Activated T-cell treated with anti-CD3 and anti-CD28 coated beads, Interleukin-2, amount 50 U/mL, for 72 hours (primary cell): Measurements from ENCODE around the gene AQP2. TPM values are rescaled to one million over a fixed set of nuclear protein-coding genes. Genes with fewer than 3 reads are reported as not detected.
A peak's percentile ranks its signal among the peaks of the same experiment; 100 is the strongest.

Source experiments
- ATAC-seq, 2 donors: fragments of 150-1000 bp; cut with Tn5 transposase; replicated peaks in 1 of 2; 2 replicates each; pipeline ENCODE4 v1.10.0; 2021; ENCODE audit warnings: moderate library complexity in 2 of 2, mild to moderate bottlenecking in 1 of 2
- DNase-seq, 2 donors: peaks; one replicate each; pipeline ENCODE4 v3.0.0; 2021 to 2022; ENCODE audit warnings: mixed read lengths in 1 of 2
- H3K27ac Mint-ChIP-seq: one replicate; pipeline ENCODE4 v1.8.0; 2022; ENCODE audit warnings: mild to moderate bottlenecking, moderate library complexity, mixed read lengths
- H3K27me3 Mint-ChIP-seq: one replicate; pipeline ENCODE4 v1.8.0; 2022; ENCODE audit warnings: low read depth, mixed read lengths
- H3K36me3 Mint-ChIP-seq, 2 donors: one replicate each; pipeline ENCODE4 v1.8.0; 2022; ENCODE audit warnings: mixed read lengths in 2 of 2, mild to moderate bottlenecking in 1 of 2; ENCODE audit not compliant: insufficient read depth in 2 of 2
- H3K4me1 Mint-ChIP-seq: one replicate; pipeline ENCODE4 v1.8.0; 2022; ENCODE audit warnings: low read depth, mixed read lengths
- H3K4me3 Mint-ChIP-seq, 2 donors: one replicate each; pipeline ENCODE4 v1.8.0; 2022; ENCODE audit warnings: mild to moderate bottlenecking in 2 of 2, mixed read lengths in 2 of 2, moderate library complexity in 2 of 2
- H3K9me3 Mint-ChIP-seq, 2 donors: one replicate each; pipeline ENCODE4 v1.8.0; 2022; ENCODE audit warnings: mixed read lengths in 2 of 2
- total RNA-seq, 2 donors: library from RNA; stranded (reverse); gene quantifications; one replicate each; pipeline ENCODE4 v1.2.3, GENCODE V29; 2022

The AQP2 gene
- total RNA-seq, 2 donors from 2014 or later: not detected

- Mint-ChIP-seq H3K4me3 (peak overlapping the region; percentile 76 to 78), H3K27ac (no peak overlapping the region), H3K9me3 (no peaks in the 10 kb centered on the region), H3K36me3 (no peaks in the 10 kb centered on the region), H3K27me3 (peaks cover 40% of the 10 kb centered on the region), H3K4me1 (peaks cover 6% of the 10 kb centered on the region)
- ATAC-seq (peak; percentile 87 to 88), DNase-seq (peak; percentile 93 to 96)
Measured at GRCh38 chr12:49967042-49967776, 16.7 kb downstream of the AQP2 start.

- DNase-seq (no peak), ATAC-seq (no peak)
- H3K4me3 Mint-ChIP-seq: peak overlapping the region; percentile 76 to 78
- H3K4me1 Mint-ChIP-seq: peaks cover 6% of the 10 kb centered on the region
- no peaks in the 10 kb centered on the region for H3K36me3 Mint-ChIP-seq
- H3K9me3 Mint-ChIP-seq: no peaks in the 10 kb centered on the region
- no peak overlapping the region for H3K27ac Mint-ChIP-seq
- peaks cover 34% of the 10 kb centered on the region for H3K27me3 Mint-ChIP-seq
Measured at GRCh38 chr12:49967777-49968250, 17.3 kb downstream of the AQP2 start.

GRCh38 chr12:49968471-49968870, 17.9 kb downstream of the AQP2 start:
- no peaks in the 10 kb centered on the region for H3K36me3 Mint-ChIP-seq
- H3K27ac Mint-ChIP-seq: no peak overlapping the region
- peaks cover 6% of the 10 kb centered on the region for H3K4me1 Mint-ChIP-seq
- H3K9me3 Mint-ChIP-seq: no peaks in the 10 kb centered on the region
- ATAC-seq: no peak
- peaks cover 27% of the 10 kb centered on the region for H3K27me3 Mint-ChIP-seq
- no peak for DNase-seq
- no peak overlapping the region for H3K4me3 Mint-ChIP-seq

- DNase-seq (no peak), ATAC-seq (no peak)
- peaks cover 6% of the 10 kb centered on the region for H3K4me1 Mint-ChIP-seq
- H3K9me3 Mint-ChIP-seq: no peaks in the 10 kb centered on the region
- H3K27ac Mint-ChIP-seq: no peak overlapping the region
- H3K4me3 Mint-ChIP-seq: no peak overlapping the region
- peaks cover 22% of the 10 kb centered on the region for H3K27me3 Mint-ChIP-seq
- H3K36me3 Mint-ChIP-seq: no peaks in the 10 kb centered on the region
Measured at GRCh38 chr12:49969027-49969426, 18.5 kb downstream of the AQP2 start.

- Mint-ChIP-seq H3K9me3 (no peaks in the 10 kb centered on the region), H3K4me3 (no peak overlapping the region), H3K27me3 (peaks cover 14% of the 10 kb centered on the region), H3K36me3 (no peaks in the 10 kb centered on the region), H3K4me1 (peaks cover 6% of the 10 kb centered on the region), H3K27ac (no peak overlapping the region)
- ATAC-seq: no peak
- DNase-seq: no peak
Measured at GRCh38 chr12:49969651-49970429, 19.3 kb downstream of the AQP2 start.

GRCh38 chr12:49970658-49971057, 20.1 kb downstream of the AQP2 start:
- DNase-seq: no peak
- H3K4me3 Mint-ChIP-seq: no peak overlapping the region
- no peaks in the 10 kb centered on the region for H3K9me3 Mint-ChIP-seq
- no peak for ATAC-seq
- H3K36me3 Mint-ChIP-seq: no peaks in the 10 kb centered on the region
- H3K4me1 Mint-ChIP-seq: peaks cover 6% of the 10 kb centered on the region
- H3K27ac Mint-ChIP-seq: no peak overlapping the region
- H3K27me3 Mint-ChIP-seq: peaks cover 9% of the 10 kb centered on the region

GRCh38 chr12:49971141-49971540, 20.6 kb downstream of the AQP2 start:
- ATAC-seq (no peak), DNase-seq (no peak)
- H3K9me3 Mint-ChIP-seq: no peaks in the 10 kb centered on the region
- no peak overlapping the region for H3K27ac Mint-ChIP-seq
- peaks cover 4% of the 10 kb centered on the region for H3K27me3 Mint-ChIP-seq
- H3K36me3 Mint-ChIP-seq: no peaks in the 10 kb centered on the region
- peaks cover 6% of the 10 kb centered on the region for H3K4me1 Mint-ChIP-seq
- no peak overlapping the region for H3K4me3 Mint-ChIP-seq

- peaks cover 2% of the 10 kb centered on the region for H3K4me1 Mint-ChIP-seq
- no peaks in the 10 kb centered on the region for H3K9me3 Mint-ChIP-seq
- DNase-seq: no peak
- no peak overlapping the region for H3K27ac Mint-ChIP-seq
- no peaks in the 10 kb centered on the region for H3K36me3 Mint-ChIP-seq
- H3K4me3 Mint-ChIP-seq: no peak overlapping the region
- ATAC-seq: no peak
- H3K27me3 Mint-ChIP-seq: no peaks in the 10 kb centered on the region
Measured at GRCh38 chr12:49972129-49972528, 21.6 kb downstream of the AQP2 start.

- no peaks in the 10 kb centered on the region for H3K4me1 Mint-ChIP-seq
- no peaks in the 10 kb centered on the region for H3K27me3 Mint-ChIP-seq
- no peak within 1 kb of the TSS for H3K27ac Mint-ChIP-seq
- ATAC-seq: no peak
- H3K36me3 Mint-ChIP-seq: no peaks in the 10 kb centered on the region
- no peak for DNase-seq
- H3K9me3 Mint-ChIP-seq: no peaks in the 10 kb centered on the region
- no peak within 1 kb of the TSS for H3K4me3 Mint-ChIP-seq
Measured at GRCh38 chr12:49972641-49973360, 22.3 kb downstream of the AQP2 start, which contains the start of gene AQP6. AQP6 (plus strand) TSS chr12:49972947; CDS start chr12:49973174, 227 bp downstream.

GRCh38 chr12:49973361-49973830, 22.9 kb downstream of the AQP2 start:
- Mint-ChIP-seq H3K4me3 (no peak overlapping the region), H3K36me3 (no peaks in the 10 kb centered on the region), H3K27me3 (no peaks in the 10 kb centered on the region), H3K4me1 (no peaks in the 10 kb centered on the region), H3K27ac (no peak overlapping the region), H3K9me3 (no peaks in the 10 kb centered on the region)
- no peak for ATAC-seq
- DNase-seq: no peak

- H3K9me3 Mint-ChIP-seq: no peaks in the 10 kb centered on the region
- no peak overlapping the region for H3K4me3 Mint-ChIP-seq
- no peak overlapping the region for H3K27ac Mint-ChIP-seq
- peak in 1 of 2 donors; percentile 13 for ATAC-seq
- DNase-seq: no peak
- no peaks in the 10 kb centered on the region for H3K36me3 Mint-ChIP-seq
- no peaks in the 10 kb centered on the region for H3K27me3 Mint-ChIP-seq
- H3K4me1 Mint-ChIP-seq: no peaks in the 10 kb centered on the region
Measured at GRCh38 chr12:49974231-49974675, 23.7 kb downstream of the AQP2 start.

- Mint-ChIP-seq H3K4me3 (no peak overlapping the region), H3K27me3 (no peaks in the 10 kb centered on the region), H3K27ac (no peak overlapping the region), H3K36me3 (no peaks in the 10 kb centered on the region), H3K9me3 (no peaks in the 10 kb centered on the region), H3K4me1 (no peaks in the 10 kb centered on the region)
- DNase-seq: no peak
- ATAC-seq: peak in 1 of 2 donors; percentile 17
Measured at GRCh38 chr12:49974677-49975317, 24.3 kb downstream of the AQP2 start.
